Spleen (tissue), 11 donors: ENCODE measurements around the gene HEATR5B. TPM values are rescaled to one million over a fixed set of nuclear protein-coding genes. Genes with fewer than 3 reads are reported as not detected.

Experiments
- DNase-seq: peaks from one replicate; pipeline ENCODE4 v3.0.0-alpha.2; 2020
- H3K27ac ChIP-seq, 8 donors: fragments of 200-600 bp; sonication (generic) in 7 of 8; 1 replicate in 4 of 8; 2 replicates in 4 of 8; pipeline versions ENCODE4 v1.5.0 to v1.8.0; 2016 to 2021; ENCODE audit warnings: inconsistent platforms in 4 of 8, mild to moderate bottlenecking in 4 of 8, moderate library complexity in 1 of 8
- H3K27me3 ChIP-seq, 7 donors: fragments of 200-600 bp; sonication (generic) in 6 of 7; replicated peaks in 1 of 7; 1 replicate in 4 of 7; 2 replicates in 3 of 7; pipeline versions ENCODE4 v1.5.0 to v1.8.0; 2016 to 2021; ENCODE audit warnings: inconsistent platforms in 3 of 7, mild to moderate bottlenecking in 1 of 7
- H3K36me3 ChIP-seq, 6 donors: fragments of 200-600 bp; sonication (generic) in 5 of 6; 1 replicate in 4 of 6; 2 replicates in 2 of 6; pipeline versions ENCODE4 v1.5.0 to v1.8.0; 2016 to 2021; ENCODE audit warnings: inconsistent platforms in 2 of 6
- H3K4me1 ChIP-seq, 6 donors: fragments of 200-600 bp; sonication (generic) in 5 of 6; 1 replicate in 3 of 6; 2 replicates in 3 of 6; pipeline versions ENCODE4 v1.5.0 to v1.8.0; 2016 to 2021; ENCODE audit warnings: inconsistent platforms in 3 of 6
- H3K4me3 ChIP-seq, 8 donors: fragments of 200-600 bp; sonication (generic) in 7 of 8; 1 replicate in 4 of 8; 2 replicates in 4 of 8; pipeline versions ENCODE4 v1.5.0 to v1.8.0; 2016 to 2021; ENCODE audit warnings: inconsistent platforms in 4 of 8, mild to moderate bottlenecking in 4 of 8, moderate library complexity in 2 of 8
- H3K9me3 ChIP-seq, 8 donors: fragments of 200-600 bp; sonication (generic) in 7 of 8; 1 replicate in 4 of 8; 2 replicates in 4 of 8; pipeline versions ENCODE4 v1.5.0 to v1.8.0; 2016 to 2021; ENCODE audit warnings: inconsistent platforms in 4 of 8
- CTCF ChIP-seq, 11 experiments: fragments of 200-600 bp in 7 of 11; fragments of 450-650 bp in 4 of 11; sonication (generic) in 4 of 11; IDR thresholded peaks in 8 of 11; conservative IDR thresholded peaks in 3 of 11; 1 replicate in 7 of 11; 2 replicates in 4 of 11; pipeline versions ENCODE4 v1.4.0 to v1.8.0; 2016 to 2021; ENCODE audit warnings: antibody characterized with exemption in 11 of 11, inconsistent platforms in 4 of 11, mild to moderate bottlenecking in 1 of 11
- POLR2A ChIP-seq, 3 donors: fragments of 450-650 bp; IDR thresholded peaks; one replicate each; pipeline ENCODE4 v1.5.1; 2017; ENCODE audit warnings: antibody characterized with exemption in 3 of 3, mild to moderate bottlenecking in 1 of 3
- POLR2AphosphoS5 ChIP-seq, 3 donors: sonication (generic); formaldehyde crosslinking; IDR thresholded peaks; one replicate each; pipeline ENCODE4 v1.5.1; 2017; ENCODE audit warnings: antibody characterized with exemption in 3 of 3
- WGBS, 5 donors: extraction: QIAGEN DNeasy Blood & Tissue Kit in 3 of 5; methylation state at CpG; one replicate each; pipeline versions ENCODE4 v1.1.5 to v1.1.7; 2013 to 2018; 5-methylcytosine and 5-hydroxymethylcytosine counted together
- intact Hi-C: fragments of 100-400 bp; cut with DNase I; formaldehyde crosslinking; loops from one replicate; pipeline ENCODE4 v1.15.0; 2023; ENCODE audit warnings: low total_unique reads
- polyA plus RNA-seq, 3 donors: library from polyadenylated mRNA; stranded (reverse); fragments of 200-250 nt; gene quantifications; one replicate each; pipeline ENCODE4 v1.2.1, GENCODE V29; 2013
- total RNA-seq, 7 donors: library from RNA; depleted of rRNA in 3 of 7; stranded (reverse); fragments of >200 nt in 3 of 7; fragmentation: NEBNext Ultra II Directional in 4 of 7; extraction: Animal tissue kit (Norgen Biotek cat#: 25700) in 4 of 7; gene quantifications; one replicate each; pipeline versions ENCODE4 v1.1.0 to v1.2.1, GENCODE V29; 2016 to 2021
- donor health status: healthy with polysubstance abuse.
- donor health status: DM: no; HTN: no; CAD: no; lungs with moderate emphysema.
- donor health status: DM: no; HTN: no; CAD: no.
- donor health status: Bipolar disorder and iron deficiency.
- donor health status: healthy.
- donor health status: DM: no; HTN: no; CAD: no.
- donor health status: DM: yes; HTN: yes; CAD: no.

Gene HEATR5B
- total and polyA plus RNA-seq, 10 donors, result 5.5 to 58.2 (median 34.3) TPM

- TF ChIP-seq POLR2A (IDR thresholded peaks at IDR 0.05), result no peak
- TF ChIP-seq POLR2AphosphoS5 (IDR thresholded peaks at IDR 0.05), result no peak
- no peak for TF ChIP-seq CTCF (IDR thresholded peaks at IDR 0.05 in 8 of 11, conservative IDR thresholded peaks at IDR 0.05 in 3 of 11)
- WGBS, 5 donors, result 88 to 95% (median 94%) methylated on average over 8 of the region's 8 CpGs
- no peaks in the 10 kb centered on the region for H3K27me3 ChIP-seq
- H3K27ac ChIP-seq, result no peak overlapping the region
- no peaks in the 10 kb centered on the region for H3K4me1 ChIP-seq
- intact Hi-C loops, result no loop called here
- H3K4me3 ChIP-seq, result no peak overlapping the region
- H3K9me3 ChIP-seq, result peaks cover 0 to 7% (median 2%) of the 10 kb centered on the region in 8 donors
- DNase-seq, result no peak
- H3K36me3 ChIP-seq, result peaks cover 0 to 22% (median 12%) of the 10 kb centered on the region in 6 donors
Observed at GRCh38 chr2:36975306-36975705, 108.9 kb downstream of the HEATR5B start.

DNA sequence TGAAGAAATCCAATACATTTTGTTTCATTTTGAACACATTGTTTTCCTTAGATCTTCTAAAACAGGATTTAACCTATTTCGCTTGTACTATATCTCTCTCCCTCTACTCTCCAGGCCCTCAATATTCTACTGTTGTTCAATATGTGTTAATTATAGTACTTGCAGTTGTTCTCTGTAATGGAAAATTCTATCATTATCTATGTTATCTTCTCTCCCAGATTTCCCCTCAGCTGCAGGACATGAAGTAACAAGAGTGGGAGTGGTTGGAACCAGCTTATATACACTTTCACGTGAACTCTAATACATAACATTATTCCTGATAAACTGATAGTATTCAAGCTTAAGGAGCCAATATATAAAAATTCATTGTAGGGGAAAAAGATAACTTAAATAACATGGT lies 110.9 kb downstream of the HEATR5B start:
- H3K27me3 ChIP-seq, result no peaks in the 10 kb centered on the region
- H3K27ac ChIP-seq, result no peak overlapping the region
- H3K36me3 ChIP-seq, result peaks cover 0 to 2% (median 0%) of the 10 kb centered on the region in 6 donors
- intact Hi-C loops, result no loop called here
- no peak for DNase-seq
- 55 to 74% (median 65%) methylated on average over 2 of the region's 2 CpGs for WGBS, 5 donors
- no peak overlapping the region for H3K4me3 ChIP-seq
- no peak for TF ChIP-seq CTCF (IDR thresholded peaks at IDR 0.05 in 8 of 11, conservative IDR thresholded peaks at IDR 0.05 in 3 of 11)
- TF ChIP-seq POLR2AphosphoS5 (IDR thresholded peaks at IDR 0.05), result no peak
- no peak for TF ChIP-seq POLR2A (IDR thresholded peaks at IDR 0.05)
- no peaks in the 10 kb centered on the region for H3K4me1 ChIP-seq
- H3K9me3 ChIP-seq, result peaks cover 0 to 2% (median under 1%) of the 10 kb centered on the region in 8 donors

- Histone ChIP-seq H3K36me3 (no peaks in the 10 kb centered on the region), H3K4me3 (no peak overlapping the region), H3K4me1 (peaks cover 4 to 13% (median 11%) of the 10 kb centered on the region in 6 donors), H3K27ac (no peak overlapping the region), H3K27me3 (no peaks in the 10 kb centered on the region), H3K9me3 (no peaks in the 10 kb centered on the region)
- TF ChIP-seq CTCF (IDR thresholded peaks at IDR 0.05 in 8 of 11, conservative IDR thresholded peaks at IDR 0.05 in 3 of 11) (no peak), POLR2AphosphoS5 (IDR thresholded peaks at IDR 0.05) (no peak), POLR2A (IDR thresholded peaks at IDR 0.05) (no peak)
- intact Hi-C loops, result no loop called here
- DNase-seq, result no peak
Observed at GRCh38 chr2:36971990-36972389, 112.2 kb downstream of the HEATR5B start.

DNA sequence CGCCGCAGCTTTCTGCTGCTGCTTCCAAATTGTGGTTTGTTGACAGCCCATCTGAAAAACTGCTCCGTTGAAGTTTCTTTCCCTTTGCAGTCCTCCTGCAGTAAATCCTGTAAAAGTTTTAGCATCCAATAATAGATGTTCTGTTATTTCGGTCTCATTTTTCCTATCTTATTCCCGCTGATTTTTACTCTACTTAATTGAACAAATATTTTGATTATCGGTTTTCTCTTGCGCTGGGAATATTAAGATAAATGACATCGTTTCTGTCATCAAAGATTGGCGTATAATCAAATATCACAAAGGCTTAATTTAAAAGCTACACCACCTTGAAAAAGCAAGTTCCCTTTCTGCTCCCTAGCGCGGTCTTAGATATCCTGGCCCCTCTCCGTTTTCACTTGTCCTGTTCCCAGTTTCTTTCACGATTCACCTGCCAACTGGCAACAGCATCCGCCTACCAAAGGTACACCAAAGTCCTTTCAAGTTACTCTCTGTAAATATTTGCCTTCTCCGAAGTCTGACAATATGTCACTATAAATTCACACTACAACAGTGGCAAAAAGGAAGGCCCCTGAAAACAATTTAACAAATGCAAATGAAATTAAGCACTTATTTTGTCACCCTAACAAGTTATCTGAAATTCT lies 116.8 kb downstream of the HEATR5B start:
- TF ChIP-seq POLR2A (IDR thresholded peaks at IDR 0.05), result no peak
- no peak for TF ChIP-seq POLR2AphosphoS5 (IDR thresholded peaks at IDR 0.05)
- no peak for TF ChIP-seq CTCF (IDR thresholded peaks at IDR 0.05 in 8 of 11, conservative IDR thresholded peaks at IDR 0.05 in 3 of 11)
- intact Hi-C loops, result no loop called here
- Histone ChIP-seq H3K36me3 (no peaks in the 10 kb centered on the region), H3K27me3 (no peaks in the 10 kb centered on the region), H3K27ac (peak overlapping the region; percentile 85 to 97 (median 95)), H3K4me3 (peak overlapping the region; percentile 50 to 100 (median 87)), H3K9me3 (no peaks in the 10 kb centered on the region), H3K4me1 (peaks cover 19 to 47% (median 39%) of the 10 kb centered on the region in 6 donors)
- DNase-seq, result no peak
- WGBS, 5 donors, result 21 to 38% (median 26%) methylated on average over 15 of the region's 15 CpGs
